ENCODE data around the gene TIMM23. TPM values are rescaled to one million over a fixed set of nuclear protein-coding genes. Genes with fewer than 3 reads are reported as not detected.

The TIMM23 gene
- total and polyA plus RNA-seq, 10 of the 15 experiments (the other 5 are each of a cell fraction or from before 2014, with no cell fraction given), result 90.0 to 228 (median 120) TPM

DNA sequence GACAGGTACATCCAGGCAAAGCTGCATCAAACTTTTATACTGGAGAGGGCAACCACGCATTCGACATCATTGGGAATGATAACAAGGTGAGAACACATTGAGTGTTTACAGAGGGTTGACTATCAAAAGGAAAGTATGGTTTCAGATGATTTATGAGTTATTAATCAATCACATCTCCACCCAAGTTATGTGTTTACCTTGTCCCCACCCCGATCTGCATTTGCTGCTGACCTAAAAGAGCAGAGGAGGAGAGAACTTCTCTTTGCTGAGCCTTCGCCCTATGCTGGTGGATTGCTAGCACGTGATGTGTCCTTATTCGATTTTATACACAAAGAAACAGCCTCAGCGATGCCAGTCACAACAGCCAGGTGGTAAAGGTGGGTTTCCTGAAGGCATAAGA lies 74.0 kb downstream of the TIMM23 start, which contains the start of gene MSMB (continued):
- TF ChIP-seq, protein P1, sequence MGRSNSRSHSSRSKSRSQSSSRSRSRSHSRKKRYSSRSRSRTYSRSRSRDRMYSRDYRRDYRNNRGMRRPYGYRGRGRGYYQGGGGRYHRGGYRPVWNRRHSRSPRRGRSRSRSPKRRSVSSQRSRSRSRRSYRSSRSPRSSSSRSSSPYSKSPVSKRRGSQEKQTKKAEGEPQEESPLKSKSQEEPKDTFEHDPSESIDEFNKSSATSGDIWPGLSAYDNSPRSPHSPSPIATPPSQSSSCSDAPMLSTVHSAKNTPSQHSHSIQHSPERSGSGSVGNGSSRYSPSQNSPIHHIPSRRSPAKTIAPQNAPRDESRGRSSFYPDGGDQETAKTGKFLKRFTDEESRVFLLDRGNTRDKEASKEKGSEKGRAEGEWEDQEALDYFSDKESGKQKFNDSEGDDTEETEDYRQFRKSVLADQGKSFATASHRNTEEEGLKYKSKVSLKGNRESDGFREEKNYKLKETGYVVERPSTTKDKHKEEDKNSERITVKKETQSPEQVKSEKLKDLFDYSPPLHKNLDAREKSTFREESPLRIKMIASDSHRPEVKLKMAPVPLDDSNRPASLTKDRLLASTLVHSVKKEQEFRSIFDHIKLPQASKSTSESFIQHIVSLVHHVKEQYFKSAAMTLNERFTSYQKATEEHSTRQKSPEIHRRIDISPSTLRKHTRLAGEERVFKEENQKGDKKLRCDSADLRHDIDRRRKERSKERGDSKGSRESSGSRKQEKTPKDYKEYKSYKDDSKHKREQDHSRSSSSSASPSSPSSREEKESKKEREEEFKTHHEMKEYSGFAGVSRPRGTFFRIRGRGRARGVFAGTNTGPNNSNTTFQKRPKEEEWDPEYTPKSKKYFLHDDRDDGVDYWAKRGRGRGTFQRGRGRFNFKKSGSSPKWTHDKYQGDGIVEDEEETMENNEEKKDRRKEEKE (IDR thresholded peaks at IDR 0.05), result no peak
- no peak for TF ChIP-seq RFX5 (IDR thresholded peaks at IDR 0.05; ENCODE audit: low read depth, low read length)
- no peak for TF ChIP-seq WRNIP1 (IDR thresholded peaks at IDR 0.05; ENCODE audit: borderline replicate concordance, low read depth, low read length)
- TF ChIP-seq NBN (IDR thresholded peaks at IDR 0.05), result no peak
- no peak for TF ChIP-seq NFIC (IDR thresholded peaks at IDR 0.05; ENCODE audit: low read depth, low read length)
- TF ChIP-seq, protein P2, sequence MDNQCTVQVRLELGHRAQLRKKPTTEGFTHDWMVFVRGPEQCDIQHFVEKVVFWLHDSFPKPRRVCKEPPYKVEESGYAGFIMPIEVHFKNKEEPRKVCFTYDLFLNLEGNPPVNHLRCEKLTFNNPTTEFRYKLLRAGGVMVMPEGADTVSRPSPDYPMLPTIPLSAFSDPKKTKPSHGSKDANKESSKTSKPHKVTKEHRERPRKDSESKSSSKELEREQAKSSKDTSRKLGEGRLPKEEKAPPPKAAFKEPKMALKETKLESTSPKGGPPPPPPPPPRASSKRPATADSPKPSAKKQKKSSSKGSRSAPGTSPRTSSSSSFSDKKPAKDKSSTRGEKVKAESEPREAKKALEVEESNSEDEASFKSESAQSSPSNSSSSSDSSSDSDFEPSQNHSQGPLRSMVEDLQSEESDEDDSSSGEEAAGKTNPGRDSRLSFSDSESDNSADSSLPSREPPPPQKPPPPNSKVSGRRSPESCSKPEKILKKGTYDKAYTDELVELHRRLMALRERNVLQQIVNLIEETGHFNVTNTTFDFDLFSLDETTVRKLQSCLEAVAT (IDR thresholded peaks at IDR 0.05), result no peak
- TF ChIP-seq JUNB (IDR thresholded peaks at IDR 0.05), result no peak
- TF ChIP-seq, protein P3, sequence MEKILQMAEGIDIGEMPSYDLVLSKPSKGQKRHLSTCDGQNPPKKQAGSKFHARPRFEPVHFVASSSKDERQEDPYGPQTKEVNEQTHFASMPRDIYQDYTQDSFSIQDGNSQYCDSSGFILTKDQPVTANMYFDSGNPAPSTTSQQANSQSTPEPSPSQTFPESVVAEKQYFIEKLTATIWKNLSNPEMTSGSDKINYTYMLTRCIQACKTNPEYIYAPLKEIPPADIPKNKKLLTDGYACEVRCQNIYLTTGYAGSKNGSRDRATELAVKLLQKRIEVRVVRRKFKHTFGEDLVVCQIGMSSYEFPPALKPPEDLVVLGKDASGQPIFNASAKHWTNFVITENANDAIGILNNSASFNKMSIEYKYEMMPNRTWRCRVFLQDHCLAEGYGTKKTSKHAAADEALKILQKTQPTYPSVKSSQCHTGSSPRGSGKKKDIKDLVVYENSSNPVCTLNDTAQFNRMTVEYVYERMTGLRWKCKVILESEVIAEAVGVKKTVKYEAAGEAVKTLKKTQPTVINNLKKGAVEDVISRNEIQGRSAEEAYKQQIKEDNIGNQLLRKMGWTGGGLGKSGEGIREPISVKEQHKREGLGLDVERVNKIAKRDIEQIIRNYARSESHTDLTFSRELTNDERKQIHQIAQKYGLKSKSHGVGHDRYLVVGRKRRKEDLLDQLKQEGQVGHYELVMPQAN (conservative IDR thresholded peaks at IDR 0.05), result no peak
